Breast epithelium (tissue), 4 donors: ENCODE measurements around the gene DPM2. TPM values are rescaled to one million over a fixed set of nuclear protein-coding genes. Genes with fewer than 3 reads are reported as not detected.
A peak's percentile ranks its signal among the peaks of the same experiment; 100 is the strongest.

Experiments
- DNase-seq, 2 donors: peaks; one replicate each; pipeline ENCODE4 v3.0.0-alpha.2; 2019; ENCODE audit warnings: low spot score in 2 of 2
- H3K27ac ChIP-seq, 2 donors: fragments of 200-600 bp; sonication (generic) in 1 of 2; one replicate each; pipeline ENCODE4 v1.5.1; 2016 to 2019; ENCODE audit warnings: mild to moderate bottlenecking in 1 of 2
- H3K27me3 ChIP-seq, 2 donors: fragments of 200-600 bp; sonication (generic) in 1 of 2; one replicate each; pipeline versions ENCODE4 v1.5.1 to v1.6.0; 2017 to 2019; ENCODE audit warnings: control low read depth in 1 of 2, mild to moderate bottlenecking in 1 of 2
- H3K36me3 ChIP-seq: fragments of 200-600 bp; one replicate; pipeline ENCODE4 v1.5.1; 2019
- H3K4me1 ChIP-seq, 2 donors: fragments of 200-600 bp; sonication (generic); one replicate each; pipeline ENCODE4 v1.5.1; 2016 to 2019; ENCODE audit warnings: control low read depth in 1 of 2
- H3K4me3 ChIP-seq, 3 donors: fragments of 200-600 bp; sonication (generic); 1 replicate in 2 of 3; 2 replicates in 1 of 3; pipeline ENCODE4 v1.5.1; 2016 to 2019; ENCODE audit warnings: mild to moderate bottlenecking in 3 of 3, moderate library complexity in 2 of 3
- H3K9me3 ChIP-seq, 2 donors: fragments of 200-600 bp; sonication (generic) in 1 of 2; one replicate each; pipeline ENCODE4 v1.5.1; 2016 to 2019; ENCODE audit warnings: control low read depth in 1 of 2
- CTCF ChIP-seq, 3 donors: fragments of 450-650 bp; IDR thresholded peaks; one replicate each; pipeline ENCODE4 v1.5.1; 2016 to 2017; ENCODE audit warnings: antibody characterized with exemption in 3 of 3, mild to moderate bottlenecking in 3 of 3, moderate library complexity in 3 of 3
- POLR2A ChIP-seq: fragments of 450-650 bp; IDR thresholded peaks from one replicate; pipeline ENCODE4 v1.6.1; 2016; ENCODE audit warnings: antibody characterized with exemption, mild to moderate bottlenecking, moderate library complexity
- POLR2AphosphoS5 ChIP-seq, 3 donors: sonication (generic); formaldehyde crosslinking; IDR thresholded peaks; one replicate each; pipeline ENCODE4 v1.6.1; 2017; ENCODE audit warnings: antibody characterized with exemption in 3 of 3
- intact Hi-C: fragments of 100-400 bp; cut with DNase I; formaldehyde crosslinking; loops from one replicate; pipeline ENCODE4 v1.15.1; 2023; ENCODE audit warnings: low total_unique reads
- total RNA-seq, 3 donors: library from RNA; depleted of rRNA; stranded (reverse); fragments of >200 nt; gene quantifications; one replicate each; pipeline ENCODE4 v1.1.0, GENCODE V29; 2016

Gene DPM2
- total RNA-seq, 3 donors from 2014 or later = 10.6 to 17.4 (median 17.1) TPM

- no peak for DNase-seq
- Histone ChIP-seq H3K4me3 (peak overlapping the region in 2 of 3 donors; percentile 27 to 56), H3K4me1 (peaks cover 48 to 60% of the 10 kb centered on the region in 2 donors), H3K36me3 (no peaks in the 10 kb centered on the region), H3K27me3 (no peaks in the 10 kb centered on the region), H3K27ac (peak overlapping the region; percentile 98 to 99), H3K9me3 (no peaks in the 10 kb centered on the region)
- TF ChIP-seq CTCF (IDR thresholded peaks at IDR 0.05) (no peak), POLR2AphosphoS5 (IDR thresholded peaks at IDR 0.05) (no peak), POLR2A (no peak)
- intact Hi-C loops = no loop called here
These were observed 28.3 kb upstream of the DPM2 start for GRCh38 chr9:127965953-127966352.

- Histone ChIP-seq H3K4me3 (peak overlapping the region in 1 of 3 donors; percentile 0), H3K36me3 (no peaks in the 10 kb centered on the region), H3K27me3 (no peaks in the 10 kb centered on the region), H3K9me3 (no peaks in the 10 kb centered on the region), H3K27ac (peak overlapping the region; percentile 98 to 99), H3K4me1 (peaks cover 45 to 56% of the 10 kb centered on the region in 2 donors)
- DNase-seq = no peak
- TF ChIP-seq POLR2A (no peak), POLR2AphosphoS5 (IDR thresholded peaks at IDR 0.05) (no peak), CTCF (IDR thresholded peaks at IDR 0.05) (no peak)
- intact Hi-C loops = no loop called here
These were observed 25.9 kb upstream of the DPM2 start for GRCh38 chr9:127963359-127964064.

DNA sequence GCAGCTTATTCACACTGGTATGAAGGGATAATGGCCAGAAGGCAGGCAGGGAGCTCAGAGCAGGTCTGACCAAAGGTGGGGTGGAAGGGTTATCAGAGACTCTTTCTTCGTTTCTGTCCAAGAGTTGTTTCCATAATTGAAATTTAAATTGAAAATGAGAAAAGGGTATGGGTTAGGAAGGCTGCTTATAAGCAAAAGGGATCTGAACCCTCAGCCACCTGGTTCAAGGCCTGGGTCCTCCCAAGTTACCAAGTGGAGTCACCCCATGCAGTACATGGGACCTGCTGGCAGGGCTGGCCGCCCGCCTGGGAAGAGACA lies 25.3 kb upstream of the DPM2 start:
- peak overlapping the region in 1 of 3 donors; percentile 0 for H3K4me3 ChIP-seq

GRCh38 chr9:127962278-127962677 lies 24.6 kb upstream of the DPM2 start:
- Histone ChIP-seq H3K4me1 (peaks cover 42 to 50% of the 10 kb centered on the region in 2 donors), H3K27ac (peak overlapping the region; percentile 94 to 98), H3K27me3 (no peaks in the 10 kb centered on the region), H3K9me3 (no peaks in the 10 kb centered on the region), H3K36me3 (no peaks in the 10 kb centered on the region), H3K4me3 (no peak overlapping the region)
- intact Hi-C loops = no loop called here
- TF ChIP-seq POLR2A = no peak
- no peak for TF ChIP-seq POLR2AphosphoS5 (IDR thresholded peaks at IDR 0.05)
- no peak for TF ChIP-seq CTCF (IDR thresholded peaks at IDR 0.05)
- no peak for DNase-seq

More for the DNA sequence above, 25.3 kb upstream of the DPM2 start:
- TF ChIP-seq CTCF (IDR thresholded peaks at IDR 0.05) = no peak
- TF ChIP-seq POLR2AphosphoS5 (IDR thresholded peaks at IDR 0.05) = no peak
- TF ChIP-seq POLR2A = no peak
- no peaks in the 10 kb centered on the region for H3K36me3 ChIP-seq
- no peaks in the 10 kb centered on the region for H3K27me3 ChIP-seq
- no peaks in the 10 kb centered on the region for H3K9me3 ChIP-seq
- H3K27ac ChIP-seq = peak overlapping the region; percentile 98 to 99
- DNase-seq = no peak
- H3K4me1 ChIP-seq = peaks cover 45 to 51% of the 10 kb centered on the region in 2 donors
- intact Hi-C loops = no loop called here

DNA sequence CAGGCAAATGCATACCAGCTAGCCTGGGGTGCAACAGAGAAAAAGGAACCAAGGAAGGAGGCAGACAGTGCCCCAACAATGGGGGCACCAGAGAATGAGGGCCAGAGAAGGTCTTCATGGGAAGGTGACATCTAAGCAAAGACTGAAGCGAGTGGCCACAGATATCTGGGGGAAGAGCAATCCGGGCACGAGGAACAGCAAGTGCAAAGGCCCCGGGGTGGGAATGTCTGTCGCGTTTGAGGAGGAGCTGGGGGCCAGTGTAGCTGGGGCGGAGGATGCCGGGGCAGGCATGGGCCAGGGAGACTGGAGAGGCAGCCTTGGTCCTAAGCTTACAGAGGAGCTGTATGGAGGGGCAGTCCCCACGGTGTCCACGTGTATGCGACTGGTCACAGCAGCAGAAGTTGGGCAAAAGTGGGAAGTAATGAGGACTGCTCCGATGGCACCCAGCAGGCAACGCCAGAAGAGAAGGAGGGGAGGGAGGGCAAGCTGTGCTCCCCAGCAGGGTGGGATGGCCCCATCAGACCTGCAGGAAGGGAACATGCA lies 24.0 kb upstream of the DPM2 start:
- no peak for DNase-seq
- Histone ChIP-seq H3K36me3 (no peaks in the 10 kb centered on the region), H3K27ac (peak overlapping the region; percentile 94 to 98), H3K4me1 (peaks cover 38 to 47% of the 10 kb centered on the region in 2 donors), H3K9me3 (no peaks in the 10 kb centered on the region), H3K27me3 (no peaks in the 10 kb centered on the region), H3K4me3 (no peak overlapping the region)
- no peak for TF ChIP-seq POLR2A
- TF ChIP-seq CTCF (IDR thresholded peaks at IDR 0.05) = no peak
- no peak for TF ChIP-seq POLR2AphosphoS5 (IDR thresholded peaks at IDR 0.05)
- intact Hi-C loops = no loop called here
